B cell (primary cell): Measurements from ENCODE around the gene CCDC88C. TPM values are rescaled to one million over a fixed set of nuclear protein-coding genes. Genes with fewer than 3 reads are reported as not detected.
A peak's percentile ranks its signal among the peaks of the same experiment; 100 is the strongest.

Experiments
- ATAC-seq: fragments of 200-7000 bp; cut with Tn5 transposase; one replicate; pipeline ENCODE4 v1.10.0; 2021; ENCODE audit warnings: low read depth, mild to moderate bottlenecking, moderate number of reproducible peaks, moderate library complexity
- CTCF ChIA-PET: fragments of 350-600 bp; sonication (Branson Sonifier 250); formaldehyde crosslinking; loops from one replicate; lab custom pipeline; 2021; ENCODE audit warnings: antibody characterized with exemption, inconsistent platforms; lab: Charles Lee
- POLR2A ChIA-PET: fragments of 350-600 bp; sonication (Branson Sonifier 250); formaldehyde crosslinking; loops from one replicate; lab custom pipeline; 2021; ENCODE audit warnings: antibody characterized with exemption; lab: Charles Lee
- DNase-seq: peaks from one replicate; pipeline ENCODE4 v3.0.0; 2013
- H2AFZ ChIP-seq: 2 replicates; pipeline ENCODE4 v1.6.1; 2012; ENCODE audit warnings: mild to moderate bottlenecking, low read depth, low read length; ENCODE audit not compliant: insufficient read depth, poor library complexity, severe bottlenecking
- H3K27ac ChIP-seq, 2 donors: 1 replicate in 1 of 2; 2 replicates in 1 of 2; pipeline ENCODE4 v1.5.1; 2012 to 2013; ENCODE audit warnings: low read length in 2 of 2, mild to moderate bottlenecking in 2 of 2, moderate library complexity in 1 of 2
- H3K27me3 ChIP-seq, 4 experiments: fragments of 200-600 bp in 1 of 4; sonication (generic) in 1 of 4; replicated peaks in 1 of 4; 1 replicate in 2 of 4; 2 replicates in 2 of 4; pipeline versions ENCODE4 v1.6.1 to v1.7.0; 2013 to 2016; ENCODE audit warnings: low read length in 3 of 4, mild to moderate bottlenecking in 2 of 4, mixed read lengths in 1 of 4, moderate library complexity in 1 of 4; ENCODE audit not compliant: insufficient read depth in 4 of 4, control insufficient read depth in 3 of 4; ENCODE audit errors: control extremely low read depth in 1 of 4
- H3K36me3 ChIP-seq, 2 experiments: replicated peaks in 1 of 2; 1 replicate in 1 of 2; 2 replicates in 1 of 2; pipeline versions ENCODE4 v1.6.1 to v1.7.1; 2013; ENCODE audit warnings: low read length in 1 of 2; ENCODE audit not compliant: insufficient read depth in 2 of 2, control insufficient read depth in 1 of 2; ENCODE audit errors: control extremely low read depth in 1 of 2, extremely low read depth in 1 of 2
- H3K4me1 ChIP-seq, 2 donors: fragments of 200-600 bp in 1 of 2; sonication (generic) in 1 of 2; 1 replicate in 1 of 2; 2 replicates in 1 of 2; pipeline versions ENCODE4 v1.5.1 to v1.6.1; 2013 to 2017; ENCODE audit warnings: low read length in 2 of 2; ENCODE audit not compliant: control insufficient read depth in 2 of 2, insufficient read depth in 2 of 2
- H3K4me2 ChIP-seq: replicated peaks from 2 replicates; pipeline ENCODE3; 2012; ENCODE audit warnings: mild to moderate bottlenecking, low read depth, low read length; ENCODE audit not compliant: poor library complexity, severe bottlenecking
- H3K4me3 ChIP-seq, 5 experiments: fragments of 200-600 bp in 1 of 5; sonication (generic) in 1 of 5; 1 replicate in 3 of 5; 2 replicates in 2 of 5; pipeline versions ENCODE4 v1.5.1 to v1.7.0; 2011 to 2016; ENCODE audit warnings: low read length in 4 of 5, mild to moderate bottlenecking in 4 of 5, low read depth in 2 of 5, control low read depth in 1 of 5, moderate library complexity in 1 of 5; ENCODE audit not compliant: insufficient read depth in 1 of 5; ENCODE audit errors: control extremely low read depth in 1 of 5, extremely low read depth in 1 of 5
- H3K79me2 ChIP-seq: fragments of 200-600 bp; sonication (generic); one replicate; pipeline ENCODE4 v1.6.0; 2016; ENCODE audit warnings: low read length; ENCODE audit not compliant: control insufficient read depth, insufficient read depth
- H3K9ac ChIP-seq: fragments of 200-600 bp; sonication (generic); 2 replicates; pipeline ENCODE4 v1.6.1; 2017; ENCODE audit warnings: mild to moderate bottlenecking, low read length, moderate library complexity
- H3K9me3 ChIP-seq, 3 donors: one replicate each; pipeline versions ENCODE4 v1.6.1 to v1.7.1; 2013; ENCODE audit warnings: low read length in 2 of 3; ENCODE audit not compliant: control insufficient read depth in 2 of 3, insufficient read depth in 1 of 3; ENCODE audit errors: control extremely low read depth in 1 of 3
- H4K20me1 ChIP-seq: 2 replicates; pipeline ENCODE4 v1.6.0; 2012; ENCODE audit warnings: mild to moderate bottlenecking, low read length; ENCODE audit not compliant: insufficient read depth, control insufficient read depth, poor library complexity, severe bottlenecking
- H3K27ac Mint-ChIP-seq: one replicate; pipeline ENCODE4 v1.8.0; 2021; ENCODE audit warnings: mixed read lengths
- H3K27me3 Mint-ChIP-seq: one replicate; pipeline ENCODE4 v1.8.0; 2021; ENCODE audit warnings: mixed read lengths
- H3K4me1 Mint-ChIP-seq: one replicate; pipeline ENCODE4 v1.8.0; 2021; ENCODE audit warnings: mixed read lengths
- H3K4me3 Mint-ChIP-seq: one replicate; pipeline ENCODE4 v1.8.0; 2021; ENCODE audit warnings: mixed read lengths
- H3K9me3 Mint-ChIP-seq: one replicate; pipeline ENCODE4 v1.8.0; 2022; ENCODE audit warnings: mixed read lengths; ENCODE audit not compliant: insufficient read depth
- EZH2 ChIP-seq: IDR thresholded peaks from 2 replicates; pipeline ENCODE4 v1.6.1; 2012; ENCODE audit warnings: borderline replicate concordance, low read depth, mild to moderate bottlenecking, moderate library complexity, low read length; ENCODE audit not compliant: insufficient read depth, poor library complexity, severe bottlenecking
- WGBS: methylation state at CpG from one replicate; pipeline ENCODE4 v1.1.5; 2013; ENCODE audit warnings: missing lambda C conversion rate; ENCODE audit not compliant: insufficient coverage; 5-methylcytosine and 5-hydroxymethylcytosine counted together
- intact Hi-C: fragments of 100-400 bp; cut with micrococcal nuclease; formaldehyde crosslinking; loops from one replicate; pipeline ENCODE4 v1.10.0; 2022
- polyA plus RNA-seq: library from polyadenylated mRNA; depleted of rRNA; stranded (reverse); fragments of >200 nt; gene quantifications from 2 replicates; pipeline ENCODE4 v1.2.3, GENCODE V29; 2012
- total RNA-seq, 2 donors: library from RNA; stranded (reverse); fragments of 120-200 nt in 1 of 2; gene quantifications; 1 replicate in 1 of 2; 2 replicates in 1 of 2; pipeline versions ENCODE4 v1.2.3 to v1.2.4, GENCODE V29; 2013 to 2022
- TF ChIP-seq, protein P1 (sequence below): fragments of 200-600 bp; IDR thresholded peaks from one replicate; pipeline ENCODE4 v1.8.0; 2022; ENCODE audit warnings: antibody characterized with exemption, mild to moderate bottlenecking

Gene CCDC88C
- total and polyA plus RNA-seq, 2 donors (not counting 1 experiment from before 2014, with no cell fraction given), result 98.7 to 181 TPM

- H3K27me3 Mint-ChIP-seq, result no peaks in the 10 kb centered on the region
- H3K79me2 ChIP-seq, result peaks cover 70% of the 10 kb centered on the region
- peaks cover 34 to 54% of the 10 kb centered on the region in 2 donors for H3K4me1 ChIP-seq
- intact Hi-C loops, result no loop called here
- 48% methylated on average over 3 of the region's 3 CpGs for WGBS
- peaks cover 0 to 89% of the 10 kb centered on the region in 2 experiments for H3K36me3 ChIP-seq
- ATAC-seq, result no peak
- ChIA-PET POLR2A (no interaction called here), CTCF (interaction anchor here (0.6 to 1.4 kb wide), 3 partner anchors 84 to 742 kb away, joined by 3 to 4 read pairs (median 4); no protein-coding TSS in a partner anchor)
- H3K4me3 Mint-ChIP-seq, result no peak overlapping the region
- no peaks in the 10 kb centered on the region for H3K9me3 Mint-ChIP-seq
- H3K9me3 ChIP-seq, result no peaks in the 10 kb centered on the region
- no peak overlapping the region for H3K9ac ChIP-seq
- H3K27me3 ChIP-seq, result no peaks in the 10 kb centered on the region
- H3K27ac Mint-ChIP-seq, result peak overlapping the region; percentile 87
- no peak overlapping the region for H3K4me3 ChIP-seq
- no peak overlapping the region for H2AFZ ChIP-seq
- H3K4me2 ChIP-seq, result peak overlapping the region; percentile 36
- H3K27ac ChIP-seq, result peak overlapping the region in 1 of 2 donors; percentile 99
- no peak for TF ChIP-seq EZH2
- TF ChIP-seq, protein P1, sequence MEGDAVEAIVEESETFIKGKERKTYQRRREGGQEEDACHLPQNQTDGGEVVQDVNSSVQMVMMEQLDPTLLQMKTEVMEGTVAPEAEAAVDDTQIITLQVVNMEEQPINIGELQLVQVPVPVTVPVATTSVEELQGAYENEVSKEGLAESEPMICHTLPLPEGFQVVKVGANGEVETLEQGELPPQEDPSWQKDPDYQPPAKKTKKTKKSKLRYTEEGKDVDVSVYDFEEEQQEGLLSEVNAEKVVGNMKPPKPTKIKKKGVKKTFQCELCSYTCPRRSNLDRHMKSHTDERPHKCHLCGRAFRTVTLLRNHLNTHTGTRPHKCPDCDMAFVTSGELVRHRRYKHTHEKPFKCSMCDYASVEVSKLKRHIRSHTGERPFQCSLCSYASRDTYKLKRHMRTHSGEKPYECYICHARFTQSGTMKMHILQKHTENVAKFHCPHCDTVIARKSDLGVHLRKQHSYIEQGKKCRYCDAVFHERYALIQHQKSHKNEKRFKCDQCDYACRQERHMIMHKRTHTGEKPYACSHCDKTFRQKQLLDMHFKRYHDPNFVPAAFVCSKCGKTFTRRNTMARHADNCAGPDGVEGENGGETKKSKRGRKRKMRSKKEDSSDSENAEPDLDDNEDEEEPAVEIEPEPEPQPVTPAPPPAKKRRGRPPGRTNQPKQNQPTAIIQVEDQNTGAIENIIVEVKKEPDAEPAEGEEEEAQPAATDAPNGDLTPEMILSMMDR, result no peak
- peaks cover 51% of the 10 kb centered on the region for H3K4me1 Mint-ChIP-seq
- H4K20me1 ChIP-seq, result peaks cover 49% of the 10 kb centered on the region
- DNase-seq, result no peak
Measured at GRCh38 chr14:91331721-91332120, 85.9 kb downstream of the CCDC88C start.

DNA sequence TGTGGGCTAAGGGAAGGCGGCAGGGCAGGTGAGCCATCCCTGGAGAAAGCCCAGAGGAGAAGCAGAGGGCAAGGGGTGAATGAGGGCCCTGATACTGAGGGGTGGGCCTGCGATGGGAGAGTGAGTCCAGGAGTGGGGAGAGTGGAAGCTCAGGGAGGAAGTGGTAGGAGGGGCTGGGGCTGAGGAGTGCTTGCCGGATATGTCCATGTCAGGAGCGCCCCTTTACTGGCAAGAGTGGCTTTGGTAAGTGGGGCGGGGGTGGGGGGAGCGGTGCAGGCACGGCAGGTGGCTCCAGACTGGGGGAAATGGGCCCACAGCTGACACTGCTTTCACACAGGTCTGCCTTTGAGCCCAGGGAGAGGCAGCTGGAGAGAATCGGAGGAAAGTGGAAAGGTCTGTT is 86.8 kb downstream of the CCDC88C start:
- Histone ChIP-seq H3K79me2 (peaks cover 62% of the 10 kb centered on the region), H3K9ac (no peak overlapping the region), H3K27ac (peak overlapping the region; percentile 18 to 99), H3K27me3 (no peaks in the 10 kb centered on the region), H3K9me3 (no peaks in the 10 kb centered on the region), H4K20me1 (peaks cover 41% of the 10 kb centered on the region), H3K4me1 (peaks cover 34 to 54% of the 10 kb centered on the region in 2 donors), H3K36me3 (peaks cover 0 to 85% of the 10 kb centered on the region in 2 experiments), H3K4me3 (no peak overlapping the region), H3K4me2 (peak overlapping the region; percentile 36), H2AFZ (no peak overlapping the region)
- 54% methylated on average over 7 of the region's 8 CpGs for WGBS
- ATAC-seq (peak; percentile 46), DNase-seq (no peak)
- TF ChIP-seq, protein P1, result no peak
- TF ChIP-seq EZH2, result no peak
- CTCF ChIA-PET, result interaction anchor here (0.9 to 1.4 kb wide), 2 partner anchors 85 to 88 kb away, joined by 3 to 4 read pairs; no protein-coding TSS in a partner anchor
- no peaks in the 10 kb centered on the region for H3K9me3 Mint-ChIP-seq
- H3K4me3 Mint-ChIP-seq, result no peak overlapping the region
- peak overlapping the region; percentile 85 for H3K27ac Mint-ChIP-seq
- H3K27me3 Mint-ChIP-seq, result no peaks in the 10 kb centered on the region
- peaks cover 54% of the 10 kb centered on the region for H3K4me1 Mint-ChIP-seq
- POLR2A ChIA-PET, result interaction anchor here (0.6 kb wide), 1 partner anchor 13 kb away, joined by 4 read pairs; no protein-coding TSS in a partner anchor
- intact Hi-C loops, result no loop called here
